Activated B cell treated with CpG ODN at 0.5 μM for 24 hours (primary cell): ENCODE data around the gene NR5A1. TPM values are rescaled to one million over a fixed set of nuclear protein-coding genes. Genes with fewer than 3 reads are reported as not detected.

Experiments used
- ATAC-seq: fragments of 200-7000 bp; cut with Tn5 transposase; one replicate; pipeline ENCODE4 v1.10.0; 2021; ENCODE audit warnings: low read depth, mild to moderate bottlenecking, moderate library complexity
- CTCF ChIA-PET: fragments of 350-600 bp; sonication (Branson Sonifier 250); formaldehyde crosslinking; loops from one replicate; lab custom pipeline; 2021; ENCODE audit warnings: antibody characterized with exemption; lab: Charles Lee
- POLR2A ChIA-PET: fragments of 350-600 bp; sonication (Branson Sonifier 250); formaldehyde crosslinking; loops from one replicate; lab custom pipeline; 2021; ENCODE audit warnings: antibody characterized with exemption; lab: Charles Lee
- DNase-seq: peaks from one replicate; pipeline ENCODE4 v3.0.0; 2022
- H3K27ac Mint-ChIP-seq: one replicate; pipeline ENCODE4 v1.8.0; 2020; ENCODE audit warnings: mixed read lengths
- H3K27me3 Mint-ChIP-seq: one replicate; pipeline ENCODE4 v1.8.0; 2021; ENCODE audit warnings: mixed read lengths
- H3K36me3 Mint-ChIP-seq: one replicate; pipeline ENCODE4 v1.8.0; 2021; ENCODE audit warnings: low read depth, mixed read lengths
- H3K4me1 Mint-ChIP-seq: one replicate; pipeline ENCODE4 v1.8.0; 2021; ENCODE audit warnings: mixed read lengths
- H3K4me3 Mint-ChIP-seq: one replicate; pipeline ENCODE4 v1.8.0; 2020; ENCODE audit warnings: mild to moderate bottlenecking, mixed read lengths
- H3K9me3 Mint-ChIP-seq: one replicate; pipeline ENCODE4 v1.8.0; 2020; ENCODE audit warnings: mixed read lengths
- CTCF ChIP-seq: fragments of 200-600 bp; IDR thresholded peaks from one replicate; pipeline ENCODE4 v1.8.0; 2022; ENCODE audit warnings: antibody characterized with exemption, mild to moderate bottlenecking
- intact Hi-C: fragments of 100-400 bp; cut with micrococcal nuclease; formaldehyde crosslinking; loops from one replicate; pipeline ENCODE4 v1.15.1; 2024
- total RNA-seq: library from RNA; stranded (reverse); gene quantifications from 2 replicates; pipeline ENCODE4 v1.2.3, GENCODE V29; 2022

The NR5A1 gene
- total RNA-seq, 1 donor from 2014 or later = not detected

- DNase-seq = no peak
- intact Hi-C loops = no loop called here
- Mint-ChIP-seq H3K9me3 (peaks cover 2% of the 10 kb centered on the region), H3K27ac (no peak overlapping the region), H3K27me3 (peaks cover 27% of the 10 kb centered on the region), H3K4me1 (no peaks in the 10 kb centered on the region), H3K36me3 (no peaks in the 10 kb centered on the region), H3K4me3 (no peak overlapping the region)
- no peak for ATAC-seq
- no peak for TF ChIP-seq CTCF
- ChIA-PET POLR2A (interaction anchor here (0.7 kb wide), 1 partner anchor 853 kb away, joined by 5 read pairs; no protein-coding TSS in a partner anchor), CTCF (no interaction called here)
Measured at GRCh38 chr9:124441291-124441690, 65.9 kb downstream of the NR5A1 start.

GRCh38 chr9:124440786-124441185, 66.4 kb downstream of the NR5A1 start:
- no peak for TF ChIP-seq CTCF
- ChIA-PET POLR2A (interaction anchor here (0.7 kb wide), 1 partner anchor 221 kb away, joined by 3 read pairs; no protein-coding TSS in a partner anchor), CTCF (no interaction called here)

GRCh38 chr9:124439686-124440243, 67.4 kb downstream of the NR5A1 start:
- ChIA-PET CTCF (no interaction called here), POLR2A (no interaction called here)
- Mint-ChIP-seq H3K4me1 (no peaks in the 10 kb centered on the region), H3K4me3 (no peak overlapping the region), H3K27me3 (peaks cover 25% of the 10 kb centered on the region), H3K9me3 (peaks cover 2% of the 10 kb centered on the region), H3K27ac (no peak overlapping the region), H3K36me3 (no peaks in the 10 kb centered on the region)
- DNase-seq = no peak
- TF ChIP-seq CTCF = no peak
- intact Hi-C loops = no loop called here
- no peak for ATAC-seq

More at GRCh38 chr9:124440786-124441185, 66.4 kb downstream of the NR5A1 start:
- Mint-ChIP-seq H3K27me3 (peaks cover 27% of the 10 kb centered on the region), H3K4me3 (no peak overlapping the region), H3K4me1 (no peaks in the 10 kb centered on the region), H3K27ac (no peak overlapping the region), H3K36me3 (no peaks in the 10 kb centered on the region), H3K9me3 (peaks cover 2% of the 10 kb centered on the region)
- intact Hi-C loops = no loop called here
- DNase-seq = no peak
- no peak for ATAC-seq

- H3K4me3 Mint-ChIP-seq = no peak overlapping the region
- H3K27ac Mint-ChIP-seq = no peak overlapping the region
- intact Hi-C loops = no loop called here
- DNase-seq = no peak
- H3K9me3 Mint-ChIP-seq = peaks cover 2% of the 10 kb centered on the region
- no peaks in the 10 kb centered on the region for H3K4me1 Mint-ChIP-seq
- TF ChIP-seq CTCF = no peak
- ChIA-PET CTCF (no interaction called here), POLR2A (no interaction called here)
- no peak for ATAC-seq
- H3K36me3 Mint-ChIP-seq = no peaks in the 10 kb centered on the region
- H3K27me3 Mint-ChIP-seq = peaks cover 23% of the 10 kb centered on the region
Measured at GRCh38 chr9:124439086-124439485, 68.1 kb downstream of the NR5A1 start.

DNA sequence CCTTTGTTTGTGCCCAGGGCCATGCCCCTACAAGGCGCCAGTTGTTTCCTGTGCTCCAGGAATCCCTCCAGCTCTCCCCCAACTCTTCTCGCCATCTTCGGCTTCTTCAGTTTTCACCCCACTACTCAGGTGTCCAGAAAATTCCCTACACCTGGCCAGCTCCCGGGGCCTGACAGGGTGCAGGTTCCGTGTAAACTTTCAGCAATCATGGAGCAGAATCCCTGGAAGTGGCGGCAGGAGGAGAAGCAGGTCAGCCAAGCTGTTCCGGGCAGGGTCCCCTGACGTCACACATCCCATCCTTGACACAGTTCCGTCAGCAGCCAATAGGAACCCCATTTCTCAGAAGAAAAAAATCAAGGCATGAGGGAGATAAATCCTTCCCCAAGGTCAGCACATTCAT, 69.1 kb downstream of the NR5A1 start:
- Mint-ChIP-seq H3K36me3 (no peaks in the 10 kb centered on the region), H3K27me3 (peaks cover 19% of the 10 kb centered on the region), H3K27ac (no peak overlapping the region), H3K9me3 (no peaks in the 10 kb centered on the region), H3K4me3 (no peak overlapping the region), H3K4me1 (no peaks in the 10 kb centered on the region)
- no peak for ATAC-seq
- no peak for TF ChIP-seq CTCF
- ChIA-PET POLR2A (no interaction called here), CTCF (no interaction called here)
- intact Hi-C loops = no loop called here
- DNase-seq = no peak
